ENCODE measurements around the gene TAX1BP3.

Gene TAX1BP3

GRCh38 chr17:3656755-3657587 is 11.4 kb downstream of the TAX1BP3 start:
- H3K4me3 ChIP-seq (ENCODE audit: low read depth, low read length), result no peak overlapping the region
- no peak for TF ChIP-seq CTCF (IDR thresholded peaks at IDR 0.05; ENCODE audit: low read depth, low read length)
- in situ Hi-C loops (cut with HindIII; ENCODE audit: low sequenced_read_pairs), result no loop called here
- no peak for DNase-seq (ENCODE audit: low read depth, low spot score)

- no peak overlapping the region for H3K4me3 ChIP-seq (ENCODE audit: low read depth, low read length)
- no peak for DNase-seq (ENCODE audit: low read depth, low spot score)
- in situ Hi-C loops (cut with HindIII; ENCODE audit: low sequenced_read_pairs), result no loop called here
- TF ChIP-seq CTCF (IDR thresholded peaks at IDR 0.05; ENCODE audit: low read depth, low read length), result no peak
Measured at GRCh38 chr17:3656353-3656752, 12.0 kb downstream of the TAX1BP3 start.

- H3K4me3 ChIP-seq (ENCODE audit: low read depth, low read length), result no peak overlapping the region
- DNase-seq (ENCODE audit: low read depth, low spot score), result no peak
- no peak for TF ChIP-seq CTCF (IDR thresholded peaks at IDR 0.05; ENCODE audit: low read depth, low read length)
- in situ Hi-C loops (cut with HindIII; ENCODE audit: low sequenced_read_pairs), result no loop called here
Measured at GRCh38 chr17:3655766-3656165, 12.6 kb downstream of the TAX1BP3 start.

- in situ Hi-C loops (cut with HindIII; ENCODE audit: low sequenced_read_pairs), result no loop called here
- peak; percentile 58 for TF ChIP-seq CTCF (IDR thresholded peaks at IDR 0.05; ENCODE audit: low read depth, low read length)
- H3K4me3 ChIP-seq (ENCODE audit: low read depth, low read length), result no peak overlapping the region
- DNase-seq (ENCODE audit: low read depth, low spot score), result peak; percentile 48
Measured at GRCh38 chr17:3647769-3648555, 20.4 kb downstream of the TAX1BP3 start.

- in situ Hi-C loops (cut with HindIII; ENCODE audit: low sequenced_read_pairs), result no loop called here
- no peak for DNase-seq (ENCODE audit: low read depth, low spot score)
- no peak for TF ChIP-seq CTCF (IDR thresholded peaks at IDR 0.05; ENCODE audit: low read depth, low read length)
- no peak overlapping the region for H3K4me3 ChIP-seq (ENCODE audit: low read depth, low read length)
Measured at GRCh38 chr17:3647251-3647650, 21.1 kb downstream of the TAX1BP3 start.

- no peak for TF ChIP-seq CTCF (IDR thresholded peaks at IDR 0.05; ENCODE audit: low read depth, low read length)
- in situ Hi-C loops (cut with HindIII; ENCODE audit: low sequenced_read_pairs), result no loop called here
- H3K4me3 ChIP-seq (ENCODE audit: low read depth, low read length), result no peak overlapping the region
- no peak for DNase-seq (ENCODE audit: low read depth, low spot score)
Measured at GRCh38 chr17:3645310-3645709, 23.1 kb downstream of the TAX1BP3 start.
